K562 (cell line): ENCODE data around the gene PHKB. TPM values are rescaled to one million over a fixed set of nuclear protein-coding genes. Genes with fewer than 3 reads are reported as not detected.
"Not testable (repeated sequence)": the region's sequence is repeated elsewhere in the genome, so short reads cannot be mapped to it uniquely, and the experiment has no call there.

ENCODE experiments used
- ATAC-seq: fragments of 200-7000 bp; cut with Tn5 transposase; 3 replicates; pipeline ENCODE4 v1.9.1; 2020; ENCODE audit warnings: moderate library complexity
- BruUV-seq: library from RNA; stranded (reverse); fragments of 400-500 nt; replicated peaks from 2 replicates; lab custom pipeline; 2021; lab: Mats Ljungman, UMichigan
- CTCF ChIA-PET: fragments of 300-600 bp; formaldehyde crosslinking; extraction: SDS; loops from one replicate; lab custom pipeline; 2021; ENCODE audit warnings: low intra/inter-chr PET ratio; lab: Yijun Ruan, JAX
- POLR2A ChIA-PET: fragments of 300-600, 350-650 bp; sonication (Branson Sonifier 250); formaldehyde crosslinking; extraction: SDS; loops from one replicate; lab custom pipeline; 2021; ENCODE audit warnings: antibody characterized with exemption, inconsistent platforms; lab: Yijun Ruan, JAX
- DNase-seq, 4 experiments: peaks; one replicate each; pipeline versions ENCODE4 v3.0.0 to v3.0.0-alpha.2; 2011 to 2018; ENCODE audit warnings: low spot score in 3 of 4, mixed read lengths in 3 of 4; ENCODE audit errors: extremely low read depth in 1 of 4
- FAIRE-seq: peaks from 2 replicates; lab custom pipeline; 2011; peaks lifted over from hg19 to GRCh38; lab: Jason Lieb, UNC
- H2AFZ ChIP-seq: 2 replicates; pipeline ENCODE4 v1.6.0; 2011; ENCODE audit warnings: low read depth, low read length, control low read depth, inconsistent platforms
- H3K27ac ChIP-seq: fragments of 200-600 bp; 3 replicates; pipeline ENCODE4 v1.8.0; 2011; ENCODE audit warnings: low read depth, mild to moderate bottlenecking, control low read depth, inconsistent platforms, low read length, moderate library complexity, mixed read lengths; ENCODE audit errors: extremely low read depth
- H3K27me3 ChIP-seq, 2 experiments: fragments of 300-600 bp in 1 of 2; 2 replicates in 1 of 2; 3 replicates in 1 of 2; pipeline versions ENCODE4 v1.6.0 to v1.8.0; 2011; ENCODE audit warnings: inconsistent platforms in 2 of 2, low read length in 2 of 2, mild to moderate bottlenecking in 1 of 2, mixed read lengths in 1 of 2, moderate library complexity in 1 of 2; ENCODE audit not compliant: control insufficient read depth in 2 of 2, insufficient read depth in 2 of 2
- H3K36me3 ChIP-seq: fragments of 300-600 bp; 3 replicates; pipeline ENCODE4 v1.8.0; 2011; ENCODE audit warnings: mild to moderate bottlenecking, low read length, inconsistent platforms; ENCODE audit not compliant: control insufficient read depth, insufficient read depth
- H3K4me1 ChIP-seq, 2 experiments: fragments of 200-600 bp in 1 of 2; replicated peaks in 1 of 2; 2 replicates in 1 of 2; 3 replicates in 1 of 2; pipeline versions ENCODE4 v1.5.1 to v1.8.0; 2011; ENCODE audit warnings: inconsistent platforms in 2 of 2, low read length in 2 of 2, mild to moderate bottlenecking in 1 of 2, mixed read lengths in 1 of 2, moderate library complexity in 1 of 2; ENCODE audit not compliant: control insufficient read depth in 2 of 2, insufficient read depth in 2 of 2
- H3K4me2 ChIP-seq: 2 replicates; pipeline ENCODE4 v1.6.1; 2011; ENCODE audit warnings: low read length, control low read depth, inconsistent platforms, mixed read lengths; ENCODE audit not compliant: insufficient read depth
- H3K4me3 ChIP-seq: fragments of 200-600 bp; sonication (generic), shearing (Covaris generic); 2 replicates; pipeline ENCODE4 v1.5.1; 2016; ENCODE audit warnings: control low read depth, inconsistent platforms
- H3K79me2 ChIP-seq: fragments of 200-600 bp; 3 replicates; pipeline ENCODE4 v1.8.0; 2011; ENCODE audit warnings: low read length, inconsistent platforms; ENCODE audit not compliant: control insufficient read depth, insufficient read depth
- H3K9ac ChIP-seq, 2 experiments: 2 replicates each; pipeline versions ENCODE4 v1.6.0 to v1.6.1; 2011; ENCODE audit warnings: low read depth in 2 of 2, low read length in 2 of 2, control low read depth in 1 of 2, inconsistent platforms in 1 of 2, mild to moderate bottlenecking in 1 of 2, mixed read lengths in 1 of 2; ENCODE audit not compliant: insufficient read depth in 1 of 2
- H3K9me1 ChIP-seq: one replicate; pipeline ENCODE4 v1.6.0; 2011; ENCODE audit warnings: inconsistent platforms, mild to moderate bottlenecking, low read length, moderate library complexity; ENCODE audit not compliant: control insufficient read depth, insufficient read depth
- H3K9me3 ChIP-seq: replicated peaks from 2 replicates; pipeline ENCODE4 v1.5.1; 2011; ENCODE audit warnings: low read depth, low read length, inconsistent platforms; ENCODE audit not compliant: control insufficient read depth, insufficient read depth
- H4K20me1 ChIP-seq: replicated peaks from 2 replicates; pipeline ENCODE4 v1.6.1; 2011; ENCODE audit warnings: low read length, inconsistent platforms, mixed read lengths; ENCODE audit not compliant: control insufficient read depth, insufficient read depth
- CTBP1 ChIP-seq: fragments of 450-650 bp; IDR thresholded peaks from 2 replicates; pipeline ENCODE4 v1.6.1; 2016; ENCODE audit warnings: borderline replicate concordance
- KDM4B ChIP-seq, 2 experiments: fragments of 450-650 bp in 1 of 2; sonication (generic) in 1 of 2; IDR thresholded peaks; 2 replicates each; pipeline ENCODE4 v1.6.1; 2016 to 2017; ENCODE audit warnings: borderline replicate concordance in 2 of 2, antibody characterized with exemption in 1 of 2, low read depth in 1 of 2, mild to moderate bottlenecking in 1 of 2
- KLF10 ChIP-seq: fragments of 250-450 bp; sonication (Bioruptor Pico); IDR thresholded peaks from 2 replicates; pipeline ENCODE4 v1.6.1; 2021; ENCODE audit warnings: matching md5 sums
- SREBF2 ChIP-seq: sonication (generic); formaldehyde crosslinking; IDR thresholded peaks from 2 replicates; pipeline ENCODE4 v1.4.0; 2020; ENCODE audit warnings: mild to moderate bottlenecking, missing genetic modification reagents
- ZNF354B ChIP-seq: fragments of 250-450 bp; sonication (Bioruptor Pico); IDR thresholded peaks from 2 replicates; pipeline ENCODE4 v1.4.0; 2020
- ZNF445 ChIP-seq: fragments of 250-450 bp; sonication (Bioruptor Pico); IDR thresholded peaks from 2 replicates; pipeline ENCODE4 v1.4.0; 2020; ENCODE audit warnings: low read depth, mild to moderate bottlenecking, moderate library complexity
- ZNF507 ChIP-seq: conservative IDR thresholded peaks from 2 replicates; pipeline ENCODE4 v1.6.1; 2017; ENCODE audit warnings: missing genetic modification characterization, missing compliant biosample characterization
- ZSCAN32 ChIP-seq: fragments of 450-650 bp; formaldehyde crosslinking; IDR thresholded peaks from 2 replicates; pipeline ENCODE4 v1.4.0; 2020; ENCODE audit warnings: mild to moderate bottlenecking, moderate library complexity
- WGBS: fragments of 100-300 bp; shearing (Covaris generic); methylation state at CpG from one replicate; pipeline ENCODE4 v1.1.6; 2016; ENCODE audit warnings: low coverage, mixed read lengths; ENCODE audit not compliant: insufficient coverage; ENCODE audit errors: missing lambda C conversion rate; 5-methylcytosine and 5-hydroxymethylcytosine counted together
- in situ Hi-C: fragments of 300-500 bp; cut with MboI; formaldehyde crosslinking; loops from 4 replicates; pipeline ENCODE4 v1.15.0; 2018; ENCODE audit warnings: inconsistent platforms, mixed read lengths
- intact Hi-C: fragments of 100-400 bp; cut with micrococcal nuclease; formaldehyde crosslinking; loops from 2 replicates; pipeline ENCODE4 v1.14.2; 2022
- polyA plus RNA-seq, 8 experiments: library from polyadenylated mRNA; depleted of rRNA in 4 of 8; stranded (reverse) in 5 of 8; unstranded in 3 of 8; fragments of >200 nt; fragmentation: Nextera tagmentation in 2 of 8; fragmentation: Illumina TruSeq in 1 of 8; extraction: Ambion mirVana in 2 of 8; extraction: Trizol in 1 of 8; gene quantifications; 2 replicates each; pipeline versions ENCODE4 v1.2.1 to v1.2.3, GENCODE V29; 2011 to 2014; ENCODE audit warnings: inconsistent platforms in 1 of 8, missing spikeins in 1 of 8
- total RNA-seq, 7 experiments: library from RNA; depleted of rRNA in 6 of 7; stranded (reverse); fragments of >200 nt in 6 of 7; fragmentation: Illumina TruSeq in 2 of 7; extraction: Trizol in 2 of 7; gene quantifications; 2 replicates each; pipeline versions ENCODE4 v1.2.1 to v1.2.3, GENCODE V29; 2011 to 2021; ENCODE audit warnings: low replicate concordance in 1 of 7
- TF ChIP-seq, protein P1 (sequence below): sonication (generic); formaldehyde crosslinking; IDR thresholded peaks from 2 replicates; pipeline ENCODE4 v1.5.0; 2020; ENCODE audit warnings: missing genetic modification reagents
- TF ChIP-seq, protein P2 (sequence below): fragments of 250-450 bp; sonication (Bioruptor Pico); IDR thresholded peaks from 2 replicates; pipeline ENCODE4 v1.8.0; 2021; ENCODE audit warnings: moderate library complexity, mild to moderate bottlenecking, inconsistent platforms

Gene PHKB
- total and polyA plus RNA-seq, 9 of the 15 experiments (the other 6 are each of a cell fraction or from before 2014, with no cell fraction given) = 24.7 to 92.3 (median 67.0) TPM

DNA sequence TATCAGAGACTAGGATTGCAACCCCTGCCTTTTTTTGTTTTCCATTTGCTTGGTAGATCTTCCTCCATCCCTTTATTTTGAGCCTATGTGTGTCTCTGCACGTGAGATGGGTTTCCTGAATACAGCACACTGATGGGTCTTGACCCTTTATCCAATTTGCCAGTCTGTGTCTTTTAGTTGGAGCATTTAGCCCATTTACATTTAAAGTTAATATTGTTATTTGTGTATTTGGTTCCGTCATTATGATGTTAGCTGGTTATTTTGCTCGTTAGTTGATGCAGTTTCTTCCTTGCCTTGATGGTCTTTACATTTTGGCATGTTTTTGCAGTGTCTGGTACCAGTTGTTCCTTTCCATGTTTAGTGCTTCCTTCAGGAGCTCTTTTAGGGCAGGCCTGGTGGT is 220.4 kb downstream of the PHKB start:
- in situ Hi-C loops = not testable (repeated sequence)

DNA sequence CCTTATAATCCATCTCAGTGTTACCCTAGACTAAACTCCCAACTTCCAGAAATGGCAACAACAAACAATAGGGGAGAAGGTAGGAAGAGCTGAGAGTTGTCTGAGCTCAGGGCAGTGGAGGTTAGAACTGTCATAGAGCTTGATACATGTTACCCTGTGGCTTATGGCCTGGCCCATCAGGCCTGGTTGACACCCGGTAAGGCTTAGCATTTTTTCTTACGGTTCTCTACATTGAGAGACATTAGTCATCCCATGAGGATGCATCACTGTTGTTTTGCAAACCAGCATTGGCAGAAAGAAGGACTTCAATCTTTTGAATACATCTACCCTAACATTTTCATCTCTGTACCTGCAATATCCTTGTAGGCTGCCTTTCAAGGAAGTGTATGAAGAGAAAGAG is 226.6 kb downstream of the PHKB start:
- no peaks in the 10 kb centered on the region for H4K20me1 ChIP-seq
- no peak overlapping the region for H3K9ac ChIP-seq
- no peaks in the 10 kb centered on the region for H3K27me3 ChIP-seq
- no peak for FAIRE-seq
- no peak for ATAC-seq
- CTCF ChIA-PET = no interaction called here
- H3K4me1 ChIP-seq = no peaks in the 10 kb centered on the region
- H2AFZ ChIP-seq = no peak overlapping the region
- intact Hi-C loops (no loop called here), in situ Hi-C loops (no loop called here)
- H3K4me3 ChIP-seq = no peak overlapping the region
- TF ChIP-seq SREBF2 (CRISPR knock-in tag) (no peak), ZNF445 (CRISPR knock-in tag) (no peak), CTBP1 (no peak), KDM4B (IDR thresholded peaks at IDR 0.05; ENCODE audit: borderline replicate concordance in 2 of 2, low read depth in 1 of 2) (no peak), KLF10 (CRISPR knock-in tag) (no peak), ZSCAN32 (CRISPR knock-in tag) (no peak)
- TF ChIP-seq, protein P1, sequence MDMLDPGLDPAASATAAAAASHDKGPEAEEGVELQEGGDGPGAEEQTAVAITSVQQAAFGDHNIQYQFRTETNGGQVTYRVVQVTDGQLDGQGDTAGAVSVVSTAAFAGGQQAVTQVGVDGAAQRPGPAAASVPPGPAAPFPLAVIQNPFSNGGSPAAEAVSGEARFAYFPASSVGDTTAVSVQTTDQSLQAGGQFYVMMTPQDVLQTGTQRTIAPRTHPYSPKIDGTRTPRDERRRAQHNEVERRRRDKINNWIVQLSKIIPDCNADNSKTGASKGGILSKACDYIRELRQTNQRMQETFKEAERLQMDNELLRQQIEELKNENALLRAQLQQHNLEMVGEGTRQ (CRISPR knock-in tag) = no peak
- TF ChIP-seq, protein P2, sequence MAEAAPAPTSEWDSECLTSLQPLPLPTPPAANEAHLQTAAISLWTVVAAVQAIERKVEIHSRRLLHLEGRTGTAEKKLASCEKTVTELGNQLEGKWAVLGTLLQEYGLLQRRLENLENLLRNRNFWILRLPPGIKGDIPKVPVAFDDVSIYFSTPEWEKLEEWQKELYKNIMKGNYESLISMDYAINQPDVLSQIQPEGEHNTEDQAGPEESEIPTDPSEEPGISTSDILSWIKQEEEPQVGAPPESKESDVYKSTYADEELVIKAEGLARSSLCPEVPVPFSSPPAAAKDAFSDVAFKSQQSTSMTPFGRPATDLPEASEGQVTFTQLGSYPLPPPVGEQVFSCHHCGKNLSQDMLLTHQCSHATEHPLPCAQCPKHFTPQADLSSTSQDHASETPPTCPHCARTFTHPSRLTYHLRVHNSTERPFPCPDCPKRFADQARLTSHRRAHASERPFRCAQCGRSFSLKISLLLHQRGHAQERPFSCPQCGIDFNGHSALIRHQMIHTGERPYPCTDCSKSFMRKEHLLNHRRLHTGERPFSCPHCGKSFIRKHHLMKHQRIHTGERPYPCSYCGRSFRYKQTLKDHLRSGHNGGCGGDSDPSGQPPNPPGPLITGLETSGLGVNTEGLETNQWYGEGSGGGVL = no peak
- no peak overlapping the region for H3K27ac ChIP-seq
- peaks cover 48% of the 10 kb centered on the region for H3K36me3 ChIP-seq
- no peak overlapping the region for H3K4me2 ChIP-seq
- H3K9me1 ChIP-seq = no peaks in the 10 kb centered on the region
- no peak for DNase-seq
- H3K9me3 ChIP-seq = no peaks in the 10 kb centered on the region
- BruUV-seq = no TSS peak
- 100% methylated on average over 2 of the region's 2 CpGs for WGBS
- no peaks in the 10 kb centered on the region for H3K79me2 ChIP-seq
- POLR2A ChIA-PET = interaction anchor here (0.6 kb wide), 1 partner anchor 166 kb away, joined by 4 read pairs; no protein-coding TSS in a partner anchor

More for the DNA sequence above, 220.4 kb downstream of the PHKB start:
- 95% methylated on average over 2 of the region's 3 CpGs for WGBS
- H3K79me2 ChIP-seq, H3K9me3 ChIP-seq, DNase-seq, H3K27me3 ChIP-seq, H4K20me1 ChIP-seq, CTCF ChIA-PET, H3K4me2 ChIP-seq, H3K9me1 ChIP-seq, intact Hi-C loops, H3K4me1 ChIP-seq, FAIRE-seq, H2AFZ ChIP-seq, H3K9ac ChIP-seq, H3K27ac ChIP-seq, H3K4me3 ChIP-seq, BruUV-seq, POLR2A ChIA-PET, ATAC-seq: not testable (repeated sequence)
- peaks cover 12% of the 10 kb centered on the region; the same call in 2 of the 3 replicates for H3K36me3 ChIP-seq
- TF ChIP-seq ZNF507 (peak; percentile 92), ZNF354B (CRISPR knock-in tag) (peak; percentile 48; the same call in 1 of the 2 replicates)
